HCT116 (cell line): ENCODE data around the gene AK2. TPM values are rescaled to one million over a fixed set of nuclear protein-coding genes. Genes with fewer than 3 reads are reported as not detected.

Experiments used
- ATAC-seq: fragments of 200-7000 bp; cut with Tn5 transposase; 2 replicates; pipeline ENCODE4 v1.9.1; 2020; ENCODE audit warnings: mild to moderate bottlenecking, moderate library complexity
- BruUV-seq: library from RNA; stranded (reverse); fragments of 400-500 nt; replicated peaks from 2 replicates; lab custom pipeline; 2021; lab: Mats Ljungman, UMichigan
- CTCF ChIA-PET: fragments of 300-600 bp; sonication (Branson Sonifier 250); formaldehyde crosslinking; loops from one replicate; lab custom pipeline; 2021; ENCODE audit warnings: antibody characterized with exemption; lab: Charles Lee
- POLR2A ChIA-PET: fragments of 300-600, 350-600 bp; sonication (Branson Sonifier 250); formaldehyde crosslinking; loops from one replicate; lab custom pipeline; 2021; ENCODE audit warnings: antibody characterized with exemption; lab: Charles Lee
- RAD21 ChIA-PET, 2 experiments: fragments of 300-600 bp; sonication (Branson Sonifier 250); formaldehyde crosslinking; loops; one replicate each; lab custom pipeline; 2023; ENCODE audit warnings: low total read pairs in 2 of 2; ENCODE audit not compliant: uncharacterized antibody in 2 of 2, unreplicated experiment in 2 of 2, low non-redundant PET in 1 of 2; lab: Charles Lee
- DNase-seq: peaks from one replicate; pipeline ENCODE4 v3.0.0-alpha.2; 2010; ENCODE audit warnings: low read depth, low spot score
- H2AFZ ChIP-seq: fragments of 200-600 bp; shearing (Covaris generic), sonication (generic); 2 replicates; pipeline ENCODE4 v1.6.1; 2017; ENCODE audit warnings: low read depth, mixed run types, mixed read lengths, antibody characterized with exemption, low read length; ENCODE audit not compliant: poor library complexity, severe bottlenecking
- H3K27ac ChIP-seq: 2 replicates; pipeline ENCODE4 v1.5.1; 2012; ENCODE audit warnings: low read depth, low read length
- H3K27me3 ChIP-seq: fragments of 200-600 bp; sonication (generic); 2 replicates; pipeline ENCODE4 v1.6.1; 2016; ENCODE audit warnings: mixed run types, low read length, mixed read lengths; ENCODE audit not compliant: insufficient read depth
- H3K36me3 ChIP-seq, 2 experiments: fragments of 200-500 bp in 1 of 2; fragments of 200-600 bp in 1 of 2; sonication (Bioruptor generic) in 1 of 2; sonication (generic) in 1 of 2; 2 replicates each; pipeline versions ENCODE4 v1.5.1 to v1.6.1; 2014 to 2016; ENCODE audit warnings: low read length in 2 of 2, inconsistent platforms in 1 of 2, mixed read lengths in 1 of 2, mixed run types in 1 of 2; ENCODE audit not compliant: insufficient read depth in 2 of 2, control insufficient read depth in 1 of 2
- H3K4me1 ChIP-seq, 2 experiments: fragments of 200-600 bp in 1 of 2; sonication (generic) in 1 of 2; 2 replicates each; pipeline versions ENCODE4 v1.5.1 to v1.6.1; 2012 to 2017; ENCODE audit warnings: low read length in 2 of 2, inconsistent platforms in 1 of 2, mild to moderate bottlenecking in 1 of 2, mixed read lengths in 1 of 2, mixed run types in 1 of 2, moderate library complexity in 1 of 2; ENCODE audit not compliant: insufficient read depth in 2 of 2, control insufficient read depth in 1 of 2
- H3K4me2 ChIP-seq: fragments of 200-600 bp; sonication (generic); 2 replicates; pipeline ENCODE4 v1.6.1; 2017; ENCODE audit warnings: mixed run types, low read length, mixed read lengths
- H3K4me3 ChIP-seq, 2 experiments: fragments of 200-600 bp in 1 of 2; sonication (generic) in 1 of 2; replicated peaks in 1 of 2; 2 replicates each; pipeline ENCODE4 v1.5.1; 2011 to 2016; ENCODE audit warnings: low read length in 2 of 2, control low read depth in 1 of 2, low read depth in 1 of 2, mild to moderate bottlenecking in 1 of 2, mixed read lengths in 1 of 2, mixed run types in 1 of 2
- H3K79me2 ChIP-seq: fragments of 200-600 bp; sonication (generic); 2 replicates; pipeline ENCODE4 v1.6.1; 2017; ENCODE audit warnings: mild to moderate bottlenecking, mixed run types, low read length, moderate library complexity, mixed read lengths; ENCODE audit not compliant: insufficient read depth
- H3K9ac ChIP-seq: fragments of 200-600 bp; sonication (generic); 2 replicates; pipeline ENCODE4 v1.6.1; 2016; ENCODE audit warnings: low read length, mixed read lengths
- H3K9me2 ChIP-seq: fragments of 200-600 bp; sonication (generic), shearing (Covaris generic); 2 replicates; pipeline ENCODE4 v1.6.1; 2017; ENCODE audit warnings: mixed run types, mild to moderate bottlenecking, moderate library complexity; ENCODE audit not compliant: insufficient read depth
- H3K9me3 ChIP-seq, 2 experiments: fragments of 200-500 bp in 1 of 2; fragments of 200-600 bp in 1 of 2; sonication (Bioruptor generic) in 1 of 2; sonication (generic) in 1 of 2; 2 replicates each; pipeline ENCODE4 v1.6.1; 2014 to 2017; ENCODE audit warnings: low read length in 2 of 2, mixed read lengths in 2 of 2, inconsistent platforms in 1 of 2, low read depth in 1 of 2, mild to moderate bottlenecking in 1 of 2, mixed run types in 1 of 2, moderate library complexity in 1 of 2; ENCODE audit not compliant: control insufficient read depth in 1 of 2, insufficient read depth in 1 of 2
- H4K20me1 ChIP-seq: fragments of 200-600 bp; sonication (generic), shearing (Covaris generic); 2 replicates; pipeline ENCODE4 v1.6.1; 2017; ENCODE audit warnings: mixed run types, mild to moderate bottlenecking, moderate library complexity; ENCODE audit not compliant: insufficient read depth
- CBX3 ChIP-seq: IDR thresholded peaks from 2 replicates; pipeline ENCODE4 v1.6.1; 2012; ENCODE audit warnings: low read depth
- FOSL1 ChIP-seq: IDR thresholded peaks from 2 replicates; pipeline ENCODE4 v1.6.1; 2012; ENCODE audit warnings: low read depth
- POLR2AphosphoS5 ChIP-seq: IDR thresholded peaks from 2 replicates; pipeline ENCODE4 v1.6.1; 2011; ENCODE audit warnings: mild to moderate bottlenecking, low read depth, low read length, moderate library complexity
- RAD21 ChIP-seq: IDR thresholded peaks from 2 replicates; pipeline ENCODE4 v1.6.1; 2012; ENCODE audit warnings: low read depth, mild to moderate bottlenecking
- SIN3A ChIP-seq: IDR thresholded peaks from 2 replicates; pipeline ENCODE4 v1.6.1; 2012; ENCODE audit warnings: low read depth
- intact Hi-C: fragments of 100-400 bp; cut with micrococcal nuclease; formaldehyde crosslinking; loops from 2 replicates; pipeline ENCODE4 v1.10.0; 2022
- total RNA-seq: library from RNA; stranded (reverse); gene quantifications from one replicate; pipeline ENCODE4 v1.2.1, GENCODE V29; 2021; ENCODE audit not compliant: unreplicated experiment
- TF ChIP-seq, protein P1 (sequence below), 3 experiments: fragments of 200-600 bp in 1 of 3; sonication (generic) in 1 of 3; IDR thresholded peaks in 2 of 3; conservative IDR thresholded peaks in 1 of 3; 2 replicates each; pipeline ENCODE4 v1.5.1; 2012 to 2017; ENCODE audit warnings: low read depth in 2 of 3, low read length in 2 of 3, antibody characterized with exemption in 1 of 3, borderline replicate concordance in 1 of 3, control low read depth in 1 of 3, mild to moderate bottlenecking in 1 of 3, mixed read lengths in 1 of 3, mixed run types in 1 of 3, moderate library complexity in 1 of 3; ENCODE audit not compliant: insufficient read depth in 1 of 3
- TF ChIP-seq, protein P2 (sequence below): IDR thresholded peaks from 2 replicates; pipeline ENCODE4 v1.6.1; 2011; ENCODE audit warnings: mild to moderate bottlenecking, low read length, moderate library complexity; ENCODE audit not compliant: insufficient replicate concordance; ENCODE audit errors: extremely low read depth
- TF ChIP-seq, protein P3 (sequence below): IDR thresholded peaks from 2 replicates; pipeline ENCODE4 v1.6.1; 2012

AK2 gene
- total RNA-seq, 1 experiment from 2014 or later, result 233 TPM

DNA sequence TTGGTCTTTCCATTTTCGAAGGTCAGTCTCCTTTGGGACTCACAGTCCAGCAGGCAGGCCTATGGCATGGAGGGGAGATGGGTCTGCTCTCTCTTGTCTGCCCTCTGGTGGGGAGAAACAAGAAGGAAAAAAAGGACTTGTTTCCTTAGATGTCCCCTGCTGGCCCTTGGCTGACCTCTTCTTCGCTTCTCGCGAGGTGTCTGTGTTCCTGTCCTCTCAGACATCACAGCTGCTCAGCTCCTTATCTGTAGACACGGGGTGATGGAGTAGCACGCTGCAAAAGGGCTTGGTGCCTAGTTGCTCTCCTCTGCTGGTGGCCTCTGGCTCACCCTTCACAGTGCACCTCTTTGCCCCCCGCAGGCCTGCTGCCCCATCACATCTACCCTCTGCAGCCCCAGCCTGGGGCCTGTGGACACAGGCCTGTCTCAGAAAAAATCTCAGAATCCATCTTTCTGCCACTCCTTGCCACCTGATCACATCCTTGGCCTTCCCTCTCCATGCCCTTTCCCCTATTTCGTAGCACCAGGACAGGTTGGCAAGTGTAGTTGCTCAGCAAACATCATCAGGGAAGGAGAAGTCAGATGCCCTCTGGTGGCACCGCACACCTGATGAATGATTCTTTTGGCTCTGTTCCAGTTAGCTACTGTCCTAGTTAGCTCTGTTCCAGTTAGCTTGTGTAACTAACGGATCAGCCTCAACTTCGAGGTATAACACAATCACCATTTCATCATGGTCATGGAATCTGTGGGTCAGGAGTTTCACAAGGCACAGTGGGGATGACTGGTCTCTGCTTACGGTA lies 18.7 kb upstream of the AK2 start:
- Histone ChIP-seq H2AFZ (peak overlapping the region; percentile 60), H3K9ac (no peak overlapping the region), H3K79me2 (no peaks in the 10 kb centered on the region), H3K27me3 (no peaks in the 10 kb centered on the region), H3K9me3 (no peaks in the 10 kb centered on the region), H3K36me3 (no peaks in the 10 kb centered on the region), H3K9me2 (no peaks in the 10 kb centered on the region), H3K4me2 (peak overlapping the region; percentile 43), H3K27ac (no peak overlapping the region), H4K20me1 (no peaks in the 10 kb centered on the region), H3K4me3 (no peak overlapping the region), H3K4me1 (peaks cover 5 to 16% of the 10 kb centered on the region in 2 experiments; a peak in 3 of 4 replicates)
- intact Hi-C loops, result loop anchor here (1.0 to 10.0 kb wide), 4 partner anchors 65 to 179 kb away; partner anchors contain the start of gene TMEM54
- peak; percentile 90 for DNase-seq
- no TSS peak for BruUV-seq
- ChIA-PET RAD21 (interaction anchor here in 1 of 2 experiments (0.7 to 1.8 kb wide), 2 partner anchors 50 to 122 kb away, joined by 3 to 4 read pairs; no protein-coding TSS in a partner anchor), CTCF (interaction anchor here (0.5 to 4.9 kb wide), 9 partner anchors 10 to 654 kb away, joined by 3 to 37 read pairs (median 4); no protein-coding TSS in a partner anchor), POLR2A (interaction anchor here (1.8 kb wide), 1 partner anchor 26 kb away, joined by 5 read pairs; the partner anchor contains the start of gene AZIN2)
- peak; percentile 94 for ATAC-seq
- TF ChIP-seq SIN3A (no peak), CBX3 (0 out of 2 replicates have a peak, but pooled peaks have one; percentile 48), FOSL1 (no peak), RAD21 (peak; percentile 85), POLR2AphosphoS5 (peak; percentile 36)
- TF ChIP-seq, protein P1, sequence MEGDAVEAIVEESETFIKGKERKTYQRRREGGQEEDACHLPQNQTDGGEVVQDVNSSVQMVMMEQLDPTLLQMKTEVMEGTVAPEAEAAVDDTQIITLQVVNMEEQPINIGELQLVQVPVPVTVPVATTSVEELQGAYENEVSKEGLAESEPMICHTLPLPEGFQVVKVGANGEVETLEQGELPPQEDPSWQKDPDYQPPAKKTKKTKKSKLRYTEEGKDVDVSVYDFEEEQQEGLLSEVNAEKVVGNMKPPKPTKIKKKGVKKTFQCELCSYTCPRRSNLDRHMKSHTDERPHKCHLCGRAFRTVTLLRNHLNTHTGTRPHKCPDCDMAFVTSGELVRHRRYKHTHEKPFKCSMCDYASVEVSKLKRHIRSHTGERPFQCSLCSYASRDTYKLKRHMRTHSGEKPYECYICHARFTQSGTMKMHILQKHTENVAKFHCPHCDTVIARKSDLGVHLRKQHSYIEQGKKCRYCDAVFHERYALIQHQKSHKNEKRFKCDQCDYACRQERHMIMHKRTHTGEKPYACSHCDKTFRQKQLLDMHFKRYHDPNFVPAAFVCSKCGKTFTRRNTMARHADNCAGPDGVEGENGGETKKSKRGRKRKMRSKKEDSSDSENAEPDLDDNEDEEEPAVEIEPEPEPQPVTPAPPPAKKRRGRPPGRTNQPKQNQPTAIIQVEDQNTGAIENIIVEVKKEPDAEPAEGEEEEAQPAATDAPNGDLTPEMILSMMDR (IDR thresholded peaks at IDR 0.05 in 2 of 3, conservative IDR thresholded peaks at IDR 0.05 in 1 of 3; ENCODE audit: borderline replicate concordance in 1 of 3, insufficient read depth in 1 of 3, low read depth in 2 of 3, low read length in 2 of 3), result peak; percentile 66 to 89 (median 74)
- TF ChIP-seq, protein P2, sequence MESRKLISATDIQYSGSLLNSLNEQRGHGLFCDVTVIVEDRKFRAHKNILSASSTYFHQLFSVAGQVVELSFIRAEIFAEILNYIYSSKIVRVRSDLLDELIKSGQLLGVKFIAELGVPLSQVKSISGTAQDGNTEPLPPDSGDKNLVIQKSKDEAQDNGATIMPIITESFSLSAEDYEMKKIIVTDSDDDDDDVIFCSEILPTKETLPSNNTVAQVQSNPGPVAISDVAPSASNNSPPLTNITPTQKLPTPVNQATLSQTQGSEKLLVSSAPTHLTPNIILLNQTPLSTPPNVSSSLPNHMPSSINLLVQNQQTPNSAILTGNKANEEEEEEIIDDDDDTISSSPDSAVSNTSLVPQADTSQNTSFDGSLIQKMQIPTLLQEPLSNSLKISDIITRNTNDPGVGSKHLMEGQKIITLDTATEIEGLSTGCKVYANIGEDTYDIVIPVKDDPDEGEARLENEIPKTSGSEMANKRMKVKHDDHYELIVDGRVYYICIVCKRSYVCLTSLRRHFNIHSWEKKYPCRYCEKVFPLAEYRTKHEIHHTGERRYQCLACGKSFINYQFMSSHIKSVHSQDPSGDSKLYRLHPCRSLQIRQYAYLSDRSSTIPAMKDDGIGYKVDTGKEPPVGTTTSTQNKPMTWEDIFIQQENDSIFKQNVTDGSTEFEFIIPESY, result peak; percentile 35
- TF ChIP-seq, protein P3, sequence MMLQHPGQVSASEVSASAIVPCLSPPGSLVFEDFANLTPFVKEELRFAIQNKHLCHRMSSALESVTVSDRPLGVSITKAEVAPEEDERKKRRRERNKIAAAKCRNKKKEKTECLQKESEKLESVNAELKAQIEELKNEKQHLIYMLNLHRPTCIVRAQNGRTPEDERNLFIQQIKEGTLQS, result no peak
